ENCODE results near the gene ZCCHC4. TPM values are rescaled to one million over a fixed set of nuclear protein-coding genes. Genes with fewer than 3 reads are reported as not detected.

Gene ZCCHC4
- total RNA-seq, 1 experiment from 2014 or later: 12.3 TPM

DNA sequence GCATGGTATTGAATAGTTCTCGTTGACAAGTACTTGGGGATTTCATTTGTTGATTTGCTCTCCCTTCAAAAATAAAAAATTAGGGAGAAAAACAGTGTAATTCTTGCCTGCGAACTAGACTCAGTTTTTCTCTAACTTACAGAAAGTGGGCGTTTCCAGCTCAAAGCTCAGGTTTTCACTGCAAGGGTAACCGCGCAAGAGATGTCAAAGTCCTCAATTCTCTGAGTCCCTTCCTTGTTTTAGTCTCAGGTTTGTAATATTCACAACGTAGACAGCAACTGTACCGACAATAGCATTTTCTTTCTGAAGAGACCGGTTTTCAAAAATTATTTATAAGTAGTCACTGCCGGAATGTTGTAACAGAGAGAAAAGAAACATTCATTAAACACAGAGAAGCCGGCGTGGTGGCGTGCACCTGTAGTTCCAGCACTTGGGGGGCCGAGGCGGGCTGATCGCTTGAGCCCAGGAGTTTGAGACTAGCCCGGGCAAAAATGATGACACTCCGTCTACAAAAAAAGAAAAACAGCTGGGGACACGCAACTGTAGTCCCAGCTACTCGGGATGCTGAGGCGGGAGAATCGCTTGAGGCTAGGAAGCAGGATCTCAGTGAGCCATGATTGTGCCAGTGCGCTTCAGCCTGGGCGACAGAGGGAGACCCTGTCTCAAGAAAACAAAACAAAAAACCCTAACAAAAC, 774 bp downstream of the ZCCHC4 start:
- H4K20me1 ChIP-seq (ENCODE audit: insufficient read depth): no peaks in the 10 kb centered on the region
- H3K27me3 ChIP-seq (ENCODE audit: insufficient read depth, low read length): no peaks in the 10 kb centered on the region
- TF ChIP-seq EZH2phosphoT487 (IDR thresholded peaks at IDR 0.05; ENCODE audit: borderline replicate concordance) (no peak), POLR2A (IDR thresholded peaks at IDR 0.05; ENCODE audit: borderline replicate concordance, extremely low read depth, insufficient read depth, insufficient read length) (no peak), CEBPB (IDR thresholded peaks at IDR 0.05; ENCODE audit: low read depth) (no peak), SP1 (IDR thresholded peaks at IDR 0.05; ENCODE audit: low read depth) (no peak)
- TF ChIP-seq, protein P1, sequence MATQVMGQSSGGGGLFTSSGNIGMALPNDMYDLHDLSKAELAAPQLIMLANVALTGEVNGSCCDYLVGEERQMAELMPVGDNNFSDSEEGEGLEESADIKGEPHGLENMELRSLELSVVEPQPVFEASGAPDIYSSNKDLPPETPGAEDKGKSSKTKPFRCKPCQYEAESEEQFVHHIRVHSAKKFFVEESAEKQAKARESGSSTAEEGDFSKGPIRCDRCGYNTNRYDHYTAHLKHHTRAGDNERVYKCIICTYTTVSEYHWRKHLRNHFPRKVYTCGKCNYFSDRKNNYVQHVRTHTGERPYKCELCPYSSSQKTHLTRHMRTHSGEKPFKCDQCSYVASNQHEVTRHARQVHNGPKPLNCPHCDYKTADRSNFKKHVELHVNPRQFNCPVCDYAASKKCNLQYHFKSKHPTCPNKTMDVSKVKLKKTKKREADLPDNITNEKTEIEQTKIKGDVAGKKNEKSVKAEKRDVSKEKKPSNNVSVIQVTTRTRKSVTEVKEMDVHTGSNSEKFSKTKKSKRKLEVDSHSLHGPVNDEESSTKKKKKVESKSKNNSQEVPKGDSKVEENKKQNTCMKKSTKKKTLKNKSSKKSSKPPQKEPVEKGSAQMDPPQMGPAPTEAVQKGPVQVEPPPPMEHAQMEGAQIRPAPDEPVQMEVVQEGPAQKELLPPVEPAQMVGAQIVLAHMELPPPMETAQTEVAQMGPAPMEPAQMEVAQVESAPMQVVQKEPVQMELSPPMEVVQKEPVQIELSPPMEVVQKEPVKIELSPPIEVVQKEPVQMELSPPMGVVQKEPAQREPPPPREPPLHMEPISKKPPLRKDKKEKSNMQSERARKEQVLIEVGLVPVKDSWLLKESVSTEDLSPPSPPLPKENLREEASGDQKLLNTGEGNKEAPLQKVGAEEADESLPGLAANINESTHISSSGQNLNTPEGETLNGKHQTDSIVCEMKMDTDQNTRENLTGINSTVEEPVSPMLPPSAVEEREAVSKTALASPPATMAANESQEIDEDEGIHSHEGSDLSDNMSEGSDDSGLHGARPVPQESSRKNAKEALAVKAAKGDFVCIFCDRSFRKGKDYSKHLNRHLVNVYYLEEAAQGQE (IDR thresholded peaks at IDR 0.05; ENCODE audit: low read depth): no peak
- TF ChIP-seq, protein P2, sequence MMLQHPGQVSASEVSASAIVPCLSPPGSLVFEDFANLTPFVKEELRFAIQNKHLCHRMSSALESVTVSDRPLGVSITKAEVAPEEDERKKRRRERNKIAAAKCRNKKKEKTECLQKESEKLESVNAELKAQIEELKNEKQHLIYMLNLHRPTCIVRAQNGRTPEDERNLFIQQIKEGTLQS (IDR thresholded peaks at IDR 0.05): no peak
- peak overlapping the region; percentile 80 to 98 for H3K4me3 ChIP-seq (replicated peaks in 1 of 2; ENCODE audit: low read depth in 1 of 2, low read length in 2 of 2)
- DNase-seq (ENCODE audit: low read depth, low spot score) (no peak), ATAC-seq (no peak)
- no peaks in the 10 kb centered on the region for H3K9me2 ChIP-seq (ENCODE audit: insufficient read depth)
- peak overlapping the region; percentile 74; the same call in 1 of the 2 replicates for H3K27ac ChIP-seq (ENCODE audit: low read depth, low read length)
- H3K9ac ChIP-seq (ENCODE audit: low read length): peak overlapping the region; percentile 79
- BruUV-seq (replicated peaks): no TSS peak
- peaks cover 8 to 13% of the 10 kb centered on the region in 2 experiments; a peak in 3 of 4 replicates for H3K4me1 ChIP-seq (ENCODE audit: control insufficient read depth in 1 of 2, insufficient read depth in 2 of 2, low read length in 2 of 2)
- peaks cover 23% of the 10 kb centered on the region for H3K79me2 ChIP-seq (ENCODE audit: insufficient read depth, low read length)
- peak overlapping the region; percentile 65 for H3K4me2 ChIP-seq (ENCODE audit: low read length)
- H3K36me3 ChIP-seq (ENCODE audit: control insufficient read depth in 1 of 2, insufficient read depth in 2 of 2, low read length in 2 of 2): no peaks in the 10 kb centered on the region; a peak in 1 of 4 replicates
- peak overlapping the region; percentile 62 for H2AFZ ChIP-seq (ENCODE audit: low read depth, low read length, poor library complexity, severe bottlenecking)
- intact Hi-C loops (cut with micrococcal nuclease): loop anchor here (5.0 kb wide), 1 partner anchor 151 kb away; the partner anchor contains the start of gene SEPSECS
- no peaks in the 10 kb centered on the region for H3K9me3 ChIP-seq (ENCODE audit: control insufficient read depth in 1 of 2, insufficient read depth in 1 of 2, low read depth in 1 of 2, low read length in 2 of 2)
- POLR2A ChIA-PET: interaction anchor here (1.2 to 1.5 kb wide), 4 partner anchors 7 to 80 kb away, joined by 3 to 6 read pairs (median 4); no protein-coding TSS in a partner anchor
- CTCF ChIA-PET: interaction anchor here (0.7 to 2.2 kb wide), 17 partner anchors 8 to 333 kb away, joined by 3 to 30 read pairs (median 5); partner anchors contain the start of genes ANAPC4, PI4K2B and SEPSECS
- RAD21 ChIA-PET (ENCODE audit: low non-redundant PET in 1 of 2, low total read pairs in 2 of 2, uncharacterized antibody in 2 of 2, unreplicated experiment in 2 of 2): interaction anchor here in 1 of 2 experiments (0.6 kb wide), 1 partner anchor 79 kb away, joined by 4 read pairs; the partner anchor contains the start of gene PI4K2B
